Measurements from ENCODE around the gene OSBPL7.

OSBPL7 gene

DNA sequence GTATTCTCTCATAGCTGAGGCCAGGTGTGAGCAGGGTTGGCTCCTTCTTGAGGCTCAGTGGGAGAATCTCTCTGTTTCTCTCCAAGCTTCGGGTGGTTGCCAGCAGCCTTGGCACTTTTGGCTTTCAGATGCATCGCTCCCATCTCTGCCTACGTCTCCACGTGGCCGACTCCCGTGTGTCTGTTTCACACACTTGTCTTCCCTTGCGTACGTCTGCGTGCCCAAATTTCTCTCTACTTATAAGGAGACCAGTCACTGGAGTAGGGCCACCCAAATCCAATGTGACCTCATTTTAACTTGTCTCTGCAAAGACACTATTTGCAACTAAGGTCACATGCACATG is 14.7 kb downstream of the OSBPL7 start:
- no peak overlapping the region for H3K4me3 ChIP-seq (replicated peaks; ENCODE audit: low read depth, low read length)
- no peak for DNase-seq (ENCODE audit: extremely low read depth, low read depth)
- TF ChIP-seq, protein P1, sequence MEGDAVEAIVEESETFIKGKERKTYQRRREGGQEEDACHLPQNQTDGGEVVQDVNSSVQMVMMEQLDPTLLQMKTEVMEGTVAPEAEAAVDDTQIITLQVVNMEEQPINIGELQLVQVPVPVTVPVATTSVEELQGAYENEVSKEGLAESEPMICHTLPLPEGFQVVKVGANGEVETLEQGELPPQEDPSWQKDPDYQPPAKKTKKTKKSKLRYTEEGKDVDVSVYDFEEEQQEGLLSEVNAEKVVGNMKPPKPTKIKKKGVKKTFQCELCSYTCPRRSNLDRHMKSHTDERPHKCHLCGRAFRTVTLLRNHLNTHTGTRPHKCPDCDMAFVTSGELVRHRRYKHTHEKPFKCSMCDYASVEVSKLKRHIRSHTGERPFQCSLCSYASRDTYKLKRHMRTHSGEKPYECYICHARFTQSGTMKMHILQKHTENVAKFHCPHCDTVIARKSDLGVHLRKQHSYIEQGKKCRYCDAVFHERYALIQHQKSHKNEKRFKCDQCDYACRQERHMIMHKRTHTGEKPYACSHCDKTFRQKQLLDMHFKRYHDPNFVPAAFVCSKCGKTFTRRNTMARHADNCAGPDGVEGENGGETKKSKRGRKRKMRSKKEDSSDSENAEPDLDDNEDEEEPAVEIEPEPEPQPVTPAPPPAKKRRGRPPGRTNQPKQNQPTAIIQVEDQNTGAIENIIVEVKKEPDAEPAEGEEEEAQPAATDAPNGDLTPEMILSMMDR (IDR thresholded peaks at IDR 0.05; ENCODE audit: low read depth, low read length, missing control alignments) = no peak

DNA sequence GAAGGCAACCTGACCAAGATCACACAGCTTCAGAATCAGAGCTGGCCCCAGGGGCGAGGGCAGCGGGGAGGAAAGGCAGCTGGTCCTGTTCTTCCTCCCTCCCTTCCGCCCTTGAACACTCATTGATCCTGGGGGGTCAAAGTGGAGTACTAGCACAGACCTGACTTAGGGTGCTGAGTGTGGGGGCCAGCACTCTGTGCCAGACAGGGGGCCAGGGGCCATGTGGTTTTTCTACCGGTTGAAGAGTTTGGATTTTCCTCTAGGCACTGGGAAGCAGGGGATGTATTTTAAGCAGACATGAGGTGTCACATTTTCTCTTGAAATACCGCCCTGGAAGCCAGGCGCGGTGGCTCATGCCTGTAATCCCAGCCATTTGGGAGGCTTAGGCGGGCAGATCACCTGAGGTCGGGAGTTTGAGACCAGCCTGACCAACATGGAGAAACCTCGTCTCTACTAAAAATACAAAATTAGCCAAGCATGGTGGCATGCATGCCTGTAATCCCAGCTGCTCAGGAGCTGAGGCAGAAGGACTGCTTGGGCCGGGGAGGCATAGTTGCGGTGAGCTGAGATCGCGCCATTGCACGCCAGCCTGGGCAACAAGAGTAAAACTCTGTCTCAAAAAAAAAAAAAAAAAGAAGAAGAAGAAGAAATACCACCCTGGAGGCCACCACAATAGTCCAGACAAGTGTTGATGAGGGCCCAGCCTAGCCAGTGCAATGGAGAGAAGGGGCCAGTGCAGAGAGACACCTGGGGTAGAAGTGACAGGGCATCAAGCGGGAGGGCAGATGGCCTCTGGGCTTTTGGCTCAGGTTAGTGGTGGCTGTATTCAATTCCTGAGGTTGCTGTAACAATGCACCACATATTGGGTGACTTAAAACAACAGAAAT is 15.3 kb downstream of the OSBPL7 start:
- no peak overlapping the region for H3K4me3 ChIP-seq (replicated peaks; ENCODE audit: low read depth, low read length)
- DNase-seq (ENCODE audit: extremely low read depth, low read depth) = no peak
- TF ChIP-seq, protein P1 (IDR thresholded peaks at IDR 0.05; ENCODE audit: low read depth, low read length, missing control alignments) = no peak

DNA sequence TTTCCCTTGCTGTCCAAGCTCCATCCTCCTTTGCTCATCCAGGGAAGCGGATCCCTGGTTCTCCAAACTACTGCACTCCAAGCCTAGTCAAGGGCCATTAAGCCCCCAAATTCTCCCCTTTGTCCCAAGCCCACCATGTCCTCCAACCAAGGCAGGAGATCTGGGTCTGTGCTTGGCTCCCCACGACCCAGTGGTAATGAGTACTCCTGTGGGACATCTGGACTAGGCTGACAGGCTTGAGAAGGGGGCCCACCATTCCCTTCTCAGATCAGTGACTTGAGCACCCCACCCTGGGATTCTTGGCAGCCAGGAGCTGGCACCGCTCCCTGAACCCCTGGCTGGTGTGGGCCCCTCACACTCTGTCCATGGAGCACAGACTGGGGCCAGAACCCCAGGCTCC is 17.1 kb downstream of the OSBPL7 start:
- no peak overlapping the region for H3K4me3 ChIP-seq (replicated peaks; ENCODE audit: low read depth, low read length)
- no peak for DNase-seq (ENCODE audit: extremely low read depth, low read depth)
- TF ChIP-seq, protein P1 (IDR thresholded peaks at IDR 0.05; ENCODE audit: low read depth, low read length, missing control alignments) = no peak

DNA sequence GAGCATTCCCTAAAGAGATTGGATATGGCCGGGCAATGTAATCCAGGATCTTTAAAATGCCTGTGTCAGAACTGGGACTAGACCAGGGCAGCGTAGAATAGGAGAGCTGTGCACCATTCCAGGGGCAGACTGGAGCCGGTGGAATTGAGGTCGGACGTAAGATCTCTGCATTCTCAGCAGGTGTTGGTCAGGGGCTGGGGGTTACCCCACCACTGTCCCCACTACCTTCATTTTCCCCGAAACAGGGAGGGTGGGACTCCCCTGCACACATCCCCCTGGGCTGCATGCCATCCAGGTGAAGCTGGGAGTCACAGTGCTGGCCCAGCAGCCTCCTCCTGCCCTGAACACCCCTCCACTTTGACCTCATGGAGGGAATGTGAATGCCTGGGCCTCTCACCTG is 17.8 kb downstream of the OSBPL7 start:
- TF ChIP-seq, protein P1 (IDR thresholded peaks at IDR 0.05; ENCODE audit: low read depth, low read length, missing control alignments) = no peak
- no peak for DNase-seq (ENCODE audit: extremely low read depth, low read depth)
- no peak overlapping the region for H3K4me3 ChIP-seq (replicated peaks; ENCODE audit: low read depth, low read length)

DNA sequence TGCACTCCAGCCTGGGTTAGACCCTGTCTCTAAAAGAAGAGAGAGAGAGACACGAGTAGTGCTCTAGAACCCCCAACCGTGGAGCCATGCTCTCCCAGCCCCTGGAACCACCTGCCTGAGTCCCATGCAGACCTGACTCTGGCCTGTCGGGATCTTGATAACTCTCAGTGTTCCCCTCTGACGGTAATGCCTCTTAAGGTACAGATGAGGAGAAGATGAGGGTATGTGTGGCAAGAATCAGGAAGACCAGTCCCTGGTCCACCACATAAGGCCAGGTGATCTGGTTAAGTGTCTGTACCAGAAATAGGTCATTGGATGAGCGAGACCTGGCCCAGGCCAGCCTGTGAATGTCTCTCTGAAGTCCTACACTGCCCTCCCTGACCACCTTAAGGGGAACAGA is 18.4 kb downstream of the OSBPL7 start:
- TF ChIP-seq, protein P1 (IDR thresholded peaks at IDR 0.05; ENCODE audit: low read depth, low read length, missing control alignments) = no peak
- H3K4me3 ChIP-seq (replicated peaks; ENCODE audit: low read depth, low read length) = no peak overlapping the region
- no peak for DNase-seq (ENCODE audit: extremely low read depth, low read depth)

DNA sequence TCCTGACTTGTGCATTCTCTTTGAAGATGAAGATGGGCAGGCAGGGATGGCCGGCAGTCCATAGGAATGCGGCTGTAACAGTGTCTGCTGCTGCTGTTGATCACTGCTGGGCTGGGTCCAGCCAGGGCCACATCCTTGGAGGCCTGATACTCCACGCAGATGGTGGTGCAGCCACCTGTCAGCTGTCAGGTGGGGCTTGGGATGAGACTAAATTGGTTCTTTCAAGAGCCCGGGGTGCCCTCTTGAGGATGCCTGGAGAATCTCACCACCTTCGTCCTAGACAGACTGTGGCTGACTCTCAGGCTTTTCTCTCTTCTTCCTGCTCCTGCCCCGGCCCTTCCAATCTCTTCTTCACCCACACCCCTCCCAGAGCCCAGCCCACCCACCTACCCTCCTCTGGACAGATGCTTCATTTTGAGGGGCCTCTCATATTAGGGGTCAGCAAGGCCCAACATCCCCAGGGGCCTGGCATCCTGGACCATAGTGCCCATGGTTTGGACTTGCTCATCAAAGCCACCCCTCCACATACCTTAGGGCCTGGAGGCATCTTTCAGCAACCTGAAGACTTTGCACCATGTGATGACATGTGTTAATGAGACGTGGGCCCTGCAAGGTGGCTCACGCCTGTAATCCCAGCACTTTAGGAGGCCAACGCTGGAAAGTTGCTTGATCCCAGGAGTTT is 19.1 kb downstream of the OSBPL7 start:
- H3K4me3 ChIP-seq (replicated peaks; ENCODE audit: low read depth, low read length) = no peak overlapping the region
- DNase-seq (ENCODE audit: extremely low read depth, low read depth) = no peak
- TF ChIP-seq, protein P1 (IDR thresholded peaks at IDR 0.05; ENCODE audit: low read depth, low read length, missing control alignments) = peak; percentile 65

Measured in HFF-Myc (cell line).